Neutrophil (primary cell): ENCODE results near the gene LRCH1.
"Not testable (repeated sequence)": the region's sequence is repeated elsewhere in the genome, so short reads cannot be mapped to it uniquely, and the experiment has no call there.

Source experiments
- H3K27ac ChIP-seq: fragments of 200-600 bp; sonication (generic); 2 replicates; pipeline ENCODE4 v1.5.1; 2016; ENCODE audit warnings: mild to moderate bottlenecking, moderate library complexity
- H3K27me3 ChIP-seq: fragments of 200-600 bp; sonication (generic); 2 replicates; pipeline ENCODE4 v1.6.0; 2016; ENCODE audit warnings: mild to moderate bottlenecking
- H3K36me3 ChIP-seq: fragments of 200-600 bp; sonication (generic); 2 replicates; pipeline ENCODE4 v1.5.1; 2017
- H3K4me1 ChIP-seq, 2 experiments: fragments of 200-600 bp in 1 of 2; sonication (generic) in 1 of 2; 1 replicate in 1 of 2; 2 replicates in 1 of 2; pipeline versions ENCODE4 v1.5.1 to v1.6.1; 2013 to 2016; ENCODE audit warnings: low read depth in 1 of 2, low read length in 1 of 2, mild to moderate bottlenecking in 1 of 2, moderate library complexity in 1 of 2; ENCODE audit not compliant: control insufficient read depth in 1 of 2, insufficient read depth in 1 of 2
- H3K4me3 ChIP-seq, 2 experiments: fragments of 200-600 bp in 1 of 2; sonication (generic) in 1 of 2; 1 replicate in 1 of 2; 2 replicates in 1 of 2; pipeline ENCODE4 v1.5.1; 2013 to 2016; ENCODE audit warnings: low read depth in 1 of 2, low read length in 1 of 2, mild to moderate bottlenecking in 1 of 2, moderate library complexity in 1 of 2
- H3K9me3 ChIP-seq: fragments of 200-600 bp; sonication (generic); 2 replicates; pipeline ENCODE4 v1.5.1; 2016
- TF ChIP-seq, protein P1 (sequence below): fragments of 200-600 bp; sonication (generic); IDR thresholded peaks from 2 replicates; pipeline ENCODE4 v1.5.1; 2016; ENCODE audit warnings: antibody characterized with exemption

LRCH1 gene

DNA sequence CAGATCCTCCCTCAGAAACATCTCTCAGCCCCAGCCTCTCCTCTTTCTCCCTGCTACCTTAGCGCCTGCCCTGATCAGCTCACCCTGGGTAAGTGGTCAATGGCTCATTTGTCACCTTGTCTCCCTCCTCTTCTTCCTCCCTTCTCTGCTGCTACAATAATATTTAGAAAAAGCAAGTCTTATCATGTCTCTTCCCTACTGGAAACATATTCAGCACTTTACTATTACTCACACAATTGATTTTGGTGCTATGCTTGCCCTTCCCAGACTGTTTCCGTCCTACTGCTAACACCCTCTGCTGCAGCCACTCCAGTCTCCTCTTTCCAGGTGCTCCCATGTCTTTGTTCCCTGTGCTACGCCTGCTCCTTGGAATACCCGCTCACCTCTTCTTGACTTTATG is 208.2 kb downstream of the LRCH1 start:
- Histone ChIP-seq H3K27ac (no peak overlapping the region), H3K4me1 (peaks cover 17 to 18% of the 10 kb centered on the region in 2 experiments), H3K36me3 (no peaks in the 10 kb centered on the region), H3K4me3 (no peak overlapping the region), H3K27me3 (no peaks in the 10 kb centered on the region), H3K9me3 (no peaks in the 10 kb centered on the region)
- TF ChIP-seq, protein P1, sequence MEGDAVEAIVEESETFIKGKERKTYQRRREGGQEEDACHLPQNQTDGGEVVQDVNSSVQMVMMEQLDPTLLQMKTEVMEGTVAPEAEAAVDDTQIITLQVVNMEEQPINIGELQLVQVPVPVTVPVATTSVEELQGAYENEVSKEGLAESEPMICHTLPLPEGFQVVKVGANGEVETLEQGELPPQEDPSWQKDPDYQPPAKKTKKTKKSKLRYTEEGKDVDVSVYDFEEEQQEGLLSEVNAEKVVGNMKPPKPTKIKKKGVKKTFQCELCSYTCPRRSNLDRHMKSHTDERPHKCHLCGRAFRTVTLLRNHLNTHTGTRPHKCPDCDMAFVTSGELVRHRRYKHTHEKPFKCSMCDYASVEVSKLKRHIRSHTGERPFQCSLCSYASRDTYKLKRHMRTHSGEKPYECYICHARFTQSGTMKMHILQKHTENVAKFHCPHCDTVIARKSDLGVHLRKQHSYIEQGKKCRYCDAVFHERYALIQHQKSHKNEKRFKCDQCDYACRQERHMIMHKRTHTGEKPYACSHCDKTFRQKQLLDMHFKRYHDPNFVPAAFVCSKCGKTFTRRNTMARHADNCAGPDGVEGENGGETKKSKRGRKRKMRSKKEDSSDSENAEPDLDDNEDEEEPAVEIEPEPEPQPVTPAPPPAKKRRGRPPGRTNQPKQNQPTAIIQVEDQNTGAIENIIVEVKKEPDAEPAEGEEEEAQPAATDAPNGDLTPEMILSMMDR: no peak

DNA sequence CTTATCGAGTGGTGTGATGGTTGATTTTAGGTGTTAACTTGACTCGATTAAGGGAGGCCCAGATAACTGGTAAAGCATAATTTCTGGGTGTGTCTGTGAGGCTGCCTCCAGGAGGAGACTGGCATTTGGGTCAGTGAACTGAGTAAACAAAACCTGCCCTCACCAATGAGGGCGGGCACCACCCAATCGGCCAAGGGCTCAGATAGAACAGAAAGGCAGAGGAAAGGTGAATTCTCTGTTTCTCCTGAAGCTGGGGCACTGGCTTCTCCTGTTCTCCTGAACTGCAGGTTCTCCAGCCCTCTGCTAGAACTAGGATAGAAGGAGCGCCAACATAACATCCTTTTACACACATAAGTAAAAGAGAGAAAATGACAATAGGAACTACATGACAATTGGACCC is 208.9 kb downstream of the LRCH1 start:
- no peaks in the 10 kb centered on the region for H3K36me3 ChIP-seq
- TF ChIP-seq, protein P1: no peak
- H3K4me1 ChIP-seq: peaks cover 16 to 18% of the 10 kb centered on the region in 2 experiments
- H3K9me3 ChIP-seq: no peaks in the 10 kb centered on the region
- no peaks in the 10 kb centered on the region for H3K27me3 ChIP-seq
- H3K4me3 ChIP-seq: no peak overlapping the region
- no peak overlapping the region for H3K27ac ChIP-seq

DNA sequence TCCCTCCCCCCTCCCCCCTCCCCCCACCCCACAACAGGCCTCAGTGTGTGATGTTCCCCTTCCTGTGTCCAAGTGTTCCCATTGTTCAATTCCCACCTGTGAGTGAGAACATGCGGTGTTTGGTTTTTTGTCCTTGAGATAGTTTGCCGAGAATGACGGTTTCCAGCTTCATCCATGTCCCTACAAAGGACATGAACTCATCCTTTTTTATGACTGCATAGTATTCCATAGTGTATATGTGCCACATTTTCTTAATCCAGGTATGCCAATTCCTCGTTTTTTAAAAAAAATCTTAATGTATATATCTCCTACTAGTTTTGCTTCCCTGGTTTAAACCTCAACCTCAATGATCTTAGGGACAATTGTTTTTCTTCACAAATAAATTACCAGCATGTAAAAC is 217.0 kb downstream of the LRCH1 start:
- H3K27me3 ChIP-seq, H3K4me3 ChIP-seq, H3K4me1 ChIP-seq, H3K9me3 ChIP-seq, H3K27ac ChIP-seq: not testable (repeated sequence)
- H3K36me3 ChIP-seq: peaks cover 39% of the 10 kb centered on the region

DNA sequence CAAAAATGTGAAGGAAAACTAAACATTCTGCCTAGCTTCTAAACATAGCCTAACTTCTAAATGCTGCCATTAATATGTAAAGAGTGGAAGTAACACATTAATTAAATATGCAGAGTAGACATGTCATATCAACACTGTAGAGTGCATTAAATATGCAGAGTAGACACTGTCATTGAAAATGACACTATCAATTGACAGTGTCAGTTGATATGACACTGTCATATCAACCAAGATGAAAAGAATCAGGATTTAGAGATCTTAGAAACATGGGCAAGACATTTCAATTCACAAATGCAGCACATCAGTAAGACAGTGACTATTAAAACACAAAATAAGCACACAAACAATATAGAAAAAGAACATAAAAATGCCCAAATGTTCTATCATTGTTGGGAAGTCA is 218.7 kb downstream of the LRCH1 start:
- Histone ChIP-seq H3K36me3 (peaks cover 54% of the 10 kb centered on the region), H3K9me3 (no peaks in the 10 kb centered on the region), H3K4me1 (no peaks in the 10 kb centered on the region), H3K27ac (no peak overlapping the region), H3K27me3 (no peaks in the 10 kb centered on the region), H3K4me3 (no peak overlapping the region)
- TF ChIP-seq, protein P1: no peak

DNA sequence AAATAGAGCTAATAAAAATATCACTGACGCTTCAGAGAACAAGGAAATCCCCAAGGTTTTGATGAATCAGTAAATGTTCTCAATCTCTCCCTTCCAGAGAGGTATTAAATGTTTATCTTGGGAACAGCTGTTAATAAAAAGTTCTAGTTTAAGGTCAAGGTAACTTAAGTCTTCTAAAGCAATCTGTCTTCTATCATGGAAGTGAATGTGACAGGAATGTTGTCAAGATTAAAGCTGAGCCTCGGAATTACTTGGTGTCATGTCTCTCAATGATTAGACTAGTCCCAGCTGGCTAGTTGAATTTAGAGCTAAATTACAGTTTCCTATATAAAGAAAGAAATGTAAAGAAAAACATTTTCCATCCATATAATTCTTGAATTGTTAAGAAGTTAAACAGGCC is 220.6 kb downstream of the LRCH1 start:
- Histone ChIP-seq H3K36me3 (peaks cover 59% of the 10 kb centered on the region), H3K9me3 (no peaks in the 10 kb centered on the region), H3K27ac (no peak overlapping the region), H3K4me1 (no peaks in the 10 kb centered on the region), H3K4me3 (no peak overlapping the region), H3K27me3 (no peaks in the 10 kb centered on the region)
- TF ChIP-seq, protein P1: no peak

DNA sequence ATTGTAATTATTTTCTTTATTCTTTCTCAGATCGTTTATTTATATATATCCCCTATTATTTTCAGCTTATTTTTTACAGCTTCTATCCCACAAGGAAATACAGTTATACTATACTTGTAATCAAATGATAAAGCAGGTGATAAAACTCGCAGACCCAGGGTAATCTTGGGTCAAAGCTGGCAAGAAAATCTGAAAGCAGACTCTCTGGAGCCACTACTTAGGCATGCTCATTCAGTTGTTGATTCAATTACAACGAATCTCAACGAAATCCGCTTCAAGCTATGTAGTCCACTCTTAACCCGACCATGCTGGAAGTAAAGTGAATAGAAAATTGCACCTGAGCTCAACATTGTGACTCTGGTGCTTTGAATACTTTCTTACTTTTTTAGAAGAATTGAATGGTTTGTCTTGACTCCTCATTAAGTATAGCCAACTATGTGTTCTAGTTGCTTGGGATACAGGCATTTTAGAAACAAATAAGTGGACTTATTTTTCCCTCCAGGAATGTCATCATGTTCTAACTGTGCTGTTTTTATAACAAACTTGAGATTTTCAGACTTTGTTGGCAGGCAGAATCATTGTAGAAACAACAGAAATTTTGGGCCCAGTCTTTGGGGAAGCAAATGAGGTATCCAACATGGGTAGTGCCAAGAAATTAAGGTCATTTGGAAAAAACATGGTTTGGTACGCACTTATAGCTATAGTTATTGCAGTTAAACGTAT is 222.6 kb downstream of the LRCH1 start:
- Histone ChIP-seq H3K9me3 (no peaks in the 10 kb centered on the region), H3K27me3 (no peaks in the 10 kb centered on the region), H3K27ac (no peak overlapping the region), H3K36me3 (peaks cover 76% of the 10 kb centered on the region), H3K4me1 (no peaks in the 10 kb centered on the region), H3K4me3 (no peak overlapping the region)
- TF ChIP-seq, protein P1: no peak
